Measurements from ENCODE around the gene HBA2.

DNA sequence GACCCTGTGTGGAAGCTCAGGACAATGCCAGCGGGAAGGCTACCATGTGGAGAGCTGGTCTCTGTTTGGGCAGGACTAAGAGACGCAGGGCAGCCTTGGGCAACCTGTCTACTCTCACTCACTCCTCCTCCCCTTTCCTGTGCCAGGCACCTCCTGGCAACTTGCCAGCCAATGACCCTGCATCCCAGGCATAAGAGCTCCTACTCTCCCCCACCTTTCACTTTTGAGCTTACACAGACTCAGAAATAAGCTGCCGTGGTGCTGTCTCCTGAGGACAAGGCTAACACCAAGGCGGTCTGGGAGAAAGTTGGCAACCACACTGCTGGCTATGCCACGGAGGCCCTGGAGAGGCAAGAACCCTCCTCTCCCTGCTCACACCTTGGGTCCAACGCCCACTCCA lies 4.3 kb upstream of the HBA2 start:
- no peak for TF ChIP-seq TAF1 (IDR thresholded peaks at IDR 0.05; ENCODE audit: borderline replicate concordance, low read depth, low read length)
- TF ChIP-seq POLR2A (IDR thresholded peaks at IDR 0.05; ENCODE audit: low read depth, low read length), result no peak

All from GM12892 (cell line).